ENCODE measurements around the gene LRRC36.
A peak's percentile ranks its signal among the peaks of the same experiment; 100 is the strongest.

LRRC36 gene

GRCh38 chr16:67428146-67428731 lies 101.6 kb downstream of the LRRC36 start:
- DNase-seq = peak; percentile 27

- DNase-seq = no peak
Measured at GRCh38 chr16:67429053-67429798, 102.6 kb downstream of the LRRC36 start.

- no peak for DNase-seq
Measured at GRCh38 chr16:67429799-67430503, 103.3 kb downstream of the LRRC36 start.

- DNase-seq = no peak
Measured at GRCh38 chr16:67430504-67430976, 103.9 kb downstream of the LRRC36 start.

- DNase-seq = peak; percentile 31
Measured at GRCh38 chr16:67430977-67431774, 104.6 kb downstream of the LRRC36 start, which contains the start of gene HSD11B2. HSD11B2 (plus strand) TSS chr16:67431121; CDS start chr16:67431249, 128 bp downstream.

GRCh38 chr16:67431775-67432505 lies 105.3 kb downstream of the LRRC36 start:
- no peak for DNase-seq

- DNase-seq = no peak
Measured at GRCh38 chr16:67432506-67432890, 105.9 kb downstream of the LRRC36 start.

GRCh38 chr16:67433131-67433719 lies 106.6 kb downstream of the LRRC36 start:
- DNase-seq = no peak

Data from NCI-H2227 treated with DMSO at 0.1 percent for 48 hours (cell line).